NOMO-1 treated with DMSO at 0.1 percent for 48 hours (cell line): ENCODE data around the gene XPO5.
"Not testable (repeated sequence)": the region's sequence is repeated elsewhere in the genome, so short reads cannot be mapped to it uniquely, and the experiment has no call there.

Experiments
- DNase-seq: peaks from one replicate; lab custom pipeline; 2025; ENCODE audit not compliant: unreplicated experiment; lab: John Stamatoyannopoulos, UW

The XPO5 gene

DNA sequence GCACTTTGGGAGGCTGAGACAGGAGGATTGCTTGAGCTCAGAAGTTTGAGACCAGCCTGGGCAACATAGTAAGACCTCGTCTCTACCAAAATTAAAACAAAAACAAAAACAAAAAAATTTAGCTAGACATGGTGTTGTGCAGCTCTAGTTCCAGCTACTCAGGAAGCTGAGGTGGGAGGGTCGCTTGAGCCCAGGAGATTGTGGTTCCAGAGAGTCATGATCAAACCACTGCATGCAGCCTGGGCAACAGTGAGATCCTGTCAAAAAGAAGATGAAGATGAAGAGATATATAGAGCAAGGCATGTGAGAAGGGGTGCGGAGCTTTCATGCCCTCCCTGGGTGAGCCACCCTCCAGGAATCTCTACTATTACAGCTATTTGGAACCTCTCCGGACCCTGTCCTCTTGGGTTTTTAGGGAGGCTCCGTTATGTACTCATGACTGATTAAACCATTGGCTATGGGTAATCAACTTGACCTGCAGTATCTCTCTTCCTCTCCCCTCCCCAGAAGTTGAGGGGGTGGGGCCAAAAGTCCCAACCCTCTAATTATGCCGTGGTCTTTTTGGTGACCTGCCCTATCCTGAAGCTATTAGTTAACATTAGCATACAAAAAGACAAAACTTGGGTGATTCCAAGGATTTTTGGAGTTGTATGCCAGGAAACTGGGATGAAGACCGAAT is 9.2 kb upstream of the XPO5 start:
- DNase-seq, result no peak

GRCh38 chr6:43582911-43583310 is 7.1 kb upstream of the XPO5 start:
- DNase-seq, result no peak

GRCh38 chr6:43579171-43579570 is 3.3 kb upstream of the XPO5 start:
- no peak for DNase-seq

GRCh38 chr6:43578748-43579147 is 2.9 kb upstream of the XPO5 start:
- no peak for DNase-seq

DNA sequence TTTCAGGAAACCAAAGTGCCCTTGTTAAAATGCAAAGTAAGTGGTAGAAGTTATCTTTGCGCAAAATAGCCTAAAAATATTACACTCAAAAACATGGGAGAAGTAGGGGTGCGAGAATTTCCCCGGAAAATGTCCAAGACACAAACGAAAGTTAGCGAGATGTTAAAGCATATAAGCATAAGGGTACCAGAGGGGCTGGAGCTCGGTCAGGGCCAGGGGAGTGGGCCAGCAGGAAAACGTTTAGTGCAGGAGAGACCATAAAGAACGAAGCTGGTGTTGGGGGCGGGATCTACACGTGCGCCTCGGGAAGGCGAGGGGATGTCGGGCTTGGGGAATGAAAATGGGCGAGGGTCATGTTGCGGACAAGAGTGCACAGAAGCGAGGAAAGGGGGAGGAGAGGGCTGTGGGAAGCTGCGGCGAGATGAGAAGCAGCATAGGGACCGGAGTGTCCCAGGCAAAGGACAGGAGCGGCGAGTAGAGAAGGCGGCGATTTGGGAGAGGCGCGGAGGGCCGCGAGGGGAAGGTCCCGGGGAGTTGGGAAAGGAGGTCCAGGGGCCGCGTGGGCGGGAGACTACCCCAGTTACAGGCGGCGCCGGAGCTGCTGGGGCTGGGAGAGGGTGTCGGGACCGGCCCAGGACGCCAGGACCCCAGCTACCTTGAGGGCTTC is 600 bp downstream of the XPO5 start:
- DNase-seq, result no peak

- no peak for DNase-seq
Observed at GRCh38 chr6:43572015-43572414, 3.8 kb downstream of the XPO5 start.

GRCh38 chr6:43570876-43571441 is 4.9 kb downstream of the XPO5 start:
- peak; percentile 52 for DNase-seq

DNA sequence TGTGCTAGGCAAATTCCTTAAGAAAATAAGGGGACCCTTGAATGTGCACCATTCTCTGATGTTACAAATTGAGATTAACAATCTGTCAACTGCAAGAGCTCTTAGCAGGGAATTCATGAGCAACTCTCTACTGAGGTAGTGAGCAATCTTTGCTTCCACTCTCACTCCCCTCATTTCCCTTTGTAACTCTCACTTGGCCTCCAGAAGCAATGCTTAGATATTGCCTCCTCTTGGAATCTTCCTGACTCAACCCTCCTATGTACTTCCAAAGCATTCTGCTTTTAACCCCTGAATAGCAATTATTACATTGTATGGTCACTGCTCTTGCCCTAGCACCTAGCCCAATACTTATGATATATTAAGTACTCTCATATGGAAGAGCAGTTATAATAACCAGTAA is 16.5 kb downstream of the XPO5 start:
- DNase-seq, result no peak

GRCh38 chr6:43557620-43558019 is 18.2 kb downstream of the XPO5 start:
- DNase-seq, result not testable (repeated sequence)

- no peak for DNase-seq
Observed at GRCh38 chr6:43547222-43547621, 28.6 kb downstream of the XPO5 start.

GRCh38 chr6:43544461-43544860 is 31.4 kb downstream of the XPO5 start:
- no peak for DNase-seq

GRCh38 chr6:43541774-43542471 is 33.9 kb downstream of the XPO5 start:
- no peak for DNase-seq

GRCh38 chr6:43540507-43540906 is 35.3 kb downstream of the XPO5 start:
- no peak for DNase-seq

GRCh38 chr6:43539409-43539808 is 36.4 kb downstream of the XPO5 start:
- DNase-seq, result not testable (repeated sequence)

GRCh38 chr6:43538986-43539385 is 36.9 kb downstream of the XPO5 start:
- not testable (repeated sequence) for DNase-seq

DNA sequence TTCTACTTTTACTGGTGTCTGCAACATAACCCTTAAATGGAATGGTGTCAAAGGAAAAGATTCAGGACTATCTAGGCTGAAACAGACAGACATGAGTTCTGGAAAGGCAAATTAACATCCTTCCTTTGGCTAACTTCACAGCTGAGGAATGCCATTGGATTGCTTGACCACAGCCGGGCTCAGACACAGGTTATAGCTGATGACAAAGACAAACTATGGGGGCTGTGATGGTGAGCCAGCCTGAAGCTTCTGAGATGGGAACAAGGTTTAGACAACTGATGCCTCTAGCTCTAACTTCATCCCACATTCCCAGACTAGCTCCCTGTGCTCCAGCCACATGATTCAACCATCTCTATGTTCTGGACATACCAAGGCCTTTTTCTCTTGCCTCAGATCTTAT is 43.6 kb downstream of the XPO5 start:
- DNase-seq, result no peak

GRCh38 chr6:43524483-43524961 is 51.3 kb downstream of the XPO5 start:
- DNase-seq, result no peak

DNA sequence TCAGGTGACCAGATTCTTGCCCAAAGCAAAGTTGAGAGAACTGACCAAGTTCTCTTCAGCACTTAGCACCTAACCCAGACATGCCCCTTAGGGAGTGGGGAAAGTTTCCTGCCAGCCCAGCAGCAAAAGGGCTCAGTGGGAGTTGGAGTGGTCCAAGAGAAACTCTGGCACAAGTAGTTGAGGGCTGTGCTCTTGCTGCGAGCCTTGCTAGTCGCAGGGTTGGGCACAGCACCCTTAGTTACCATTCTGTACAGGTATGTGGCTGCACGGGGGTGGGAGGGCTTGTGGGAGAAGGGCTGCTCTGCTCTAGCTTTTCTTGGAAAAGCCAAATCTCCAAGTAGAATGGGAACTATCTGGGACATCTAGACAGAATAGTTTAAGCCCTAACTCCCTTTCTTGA is 52.6 kb downstream of the XPO5 start:
- no peak for DNase-seq

GRCh38 chr6:43522547-43523261 is 53.1 kb downstream of the XPO5 start:
- no peak for DNase-seq

GRCh38 chr6:43521836-43522235 is 54.0 kb downstream of the XPO5 start:
- no peak for DNase-seq

DNA sequence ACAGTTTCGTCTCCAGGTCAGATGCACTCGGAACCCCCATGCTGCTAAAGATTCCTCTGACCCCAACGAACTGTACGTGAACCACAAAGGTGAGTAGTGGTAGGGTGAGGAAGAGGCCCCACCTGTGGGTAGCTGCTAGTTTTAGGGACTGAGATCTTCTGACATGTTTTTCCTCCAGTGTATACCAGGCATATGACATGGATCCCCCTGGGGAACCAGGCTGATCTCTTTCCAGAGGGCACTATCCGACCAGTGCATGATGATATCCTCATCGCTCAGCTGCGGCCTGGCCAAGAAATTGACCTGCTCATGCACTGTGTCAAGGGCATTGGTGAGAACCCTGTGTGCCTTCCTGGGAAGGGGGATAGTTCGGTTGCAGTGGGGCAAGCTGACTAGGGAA is 55.7 kb downstream of the XPO5 start:
- no peak for DNase-seq
